ENCODE measurements around the gene MRPL40. TPM values are rescaled to one million over a fixed set of nuclear protein-coding genes. Genes with fewer than 3 reads are reported as not detected.

Gene MRPL40
- 17.5 TPM for total RNA-seq

GRCh38 chr22:19432133-19432851 is at the start of gene MRPL40:
TSS of gene MRPL40 (plus strand) at chr22:19432545. CDS start at chr22:19432555, 10 bp downstream.

GRCh38 chr22:19431649-19432132 is 654 bp upstream of the MRPL40 start, which contains the start of gene HIRA:
TSS of gene HIRA (minus strand) at chr22:19431733. CDS start at chr22:19431476, 257 bp downstream.

GRCh38 chr22:19447330-19448075 is 15.2 kb downstream of the MRPL40 start, which contains the start of gene C22orf39:
TSS of gene C22orf39 (minus strand) at chr22:19447711. CDS start at chr22:19447688, 23 bp downstream.

GRCh38 chr22:19478901-19479354 is 46.6 kb downstream of the MRPL40 start, which contains the start of gene UFD1:
TSS of gene UFD1 (minus strand) at chr22:19479193. CDS start at chr22:19479085, 108 bp downstream.

GRCh38 chr22:19479355-19480172 is 47.2 kb downstream of the MRPL40 start, which contains the start of gene CDC45:
TSS of gene CDC45 (plus strand) at chr22:19479920. CDS start at chr22:19479969, 49 bp downstream.

Other genes with a start within 250 kb of the MRPL40 start
- 15.9 TPM for gene CLTCL1, start 140.8 kb upstream of the MRPL40 start, total RNA-seq
- 26.8 TPM for gene HIRA, start 812 bp upstream of the MRPL40 start, total RNA-seq
- gene C22orf39, start 15.2 kb downstream of the MRPL40 start, total RNA-seq = 46.1 TPM
- gene UFD1, start 46.6 kb downstream of the MRPL40 start, total RNA-seq = 29.1 TPM
- gene CDC45, start 47.4 kb downstream of the MRPL40 start, total RNA-seq = 1.8 TPM
- gene CLDN5, start 91.9 kb downstream of the MRPL40 start, total RNA-seq = 91.8 TPM